ENCODE data around the gene FAM20A.
"Not testable (repeated sequence)": the region's sequence is repeated elsewhere in the genome, so short reads cannot be mapped to it uniquely, and the experiment has no call there.

The FAM20A gene

DNA sequence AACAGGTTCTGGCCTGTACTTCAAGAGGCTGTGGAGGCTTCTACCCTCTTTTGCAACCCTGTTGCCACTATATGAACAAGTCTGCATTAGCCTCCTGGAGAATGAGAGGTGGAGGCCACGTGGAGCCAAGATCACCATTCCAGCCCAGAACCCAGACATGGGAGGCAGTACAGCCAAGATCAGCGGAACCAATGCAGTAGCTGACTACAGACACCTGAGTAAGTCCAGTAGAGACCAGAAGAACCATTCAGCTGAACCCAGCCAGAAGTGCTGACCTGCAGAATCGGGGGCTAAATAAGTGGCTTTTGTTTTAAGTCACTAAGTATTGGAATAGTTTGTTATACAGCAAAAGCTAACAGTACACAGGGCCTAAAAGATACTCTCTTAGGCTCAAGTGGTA is 12.1 kb downstream of the FAM20A start:
- DNase-seq (ENCODE audit: low spot score), result no peak
- FAIRE-seq, result no peak

DNA sequence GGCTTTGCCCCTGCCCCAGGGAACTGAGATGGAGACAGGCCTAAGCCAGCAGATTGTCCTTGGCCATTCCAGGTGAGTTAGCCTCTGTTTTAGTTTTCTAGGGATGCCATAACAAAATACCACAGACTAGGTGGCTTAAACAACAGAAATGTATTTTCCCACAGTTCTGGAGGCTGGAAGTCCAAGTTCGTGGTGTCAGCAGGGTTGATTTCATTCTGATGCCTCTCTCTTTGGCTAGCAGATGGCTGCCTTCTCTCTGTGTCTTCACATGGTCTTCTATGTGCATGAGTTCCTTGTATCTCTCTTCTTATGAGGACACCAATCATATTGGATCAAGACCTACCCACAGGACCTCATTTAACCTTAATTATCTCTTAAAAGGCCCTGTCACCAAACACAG is 12.8 kb downstream of the FAM20A start:
- FAIRE-seq (no peak), DNase-seq (ENCODE audit: low spot score) (no peak)

DNA sequence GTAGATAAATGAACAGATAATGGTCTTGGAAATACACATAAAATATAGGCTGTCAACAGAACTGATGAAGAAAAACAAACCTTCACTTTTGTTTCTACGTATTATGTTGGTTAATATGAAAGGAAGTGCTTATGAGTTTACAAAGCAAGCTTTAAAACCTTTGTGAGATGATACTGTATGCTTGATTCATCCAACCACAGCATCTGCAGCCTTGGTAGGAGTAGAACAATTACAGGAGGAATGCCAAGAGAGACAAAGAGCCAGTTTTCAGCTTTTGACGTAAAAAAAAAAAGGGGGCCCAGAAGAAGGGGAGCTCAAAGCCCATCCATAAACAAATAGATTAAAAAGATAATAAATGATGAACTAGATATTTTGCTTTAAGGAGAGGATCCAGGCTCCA is 13.3 kb downstream of the FAM20A start:
- FAIRE-seq (no peak), DNase-seq (ENCODE audit: low spot score) (no peak)

DNA sequence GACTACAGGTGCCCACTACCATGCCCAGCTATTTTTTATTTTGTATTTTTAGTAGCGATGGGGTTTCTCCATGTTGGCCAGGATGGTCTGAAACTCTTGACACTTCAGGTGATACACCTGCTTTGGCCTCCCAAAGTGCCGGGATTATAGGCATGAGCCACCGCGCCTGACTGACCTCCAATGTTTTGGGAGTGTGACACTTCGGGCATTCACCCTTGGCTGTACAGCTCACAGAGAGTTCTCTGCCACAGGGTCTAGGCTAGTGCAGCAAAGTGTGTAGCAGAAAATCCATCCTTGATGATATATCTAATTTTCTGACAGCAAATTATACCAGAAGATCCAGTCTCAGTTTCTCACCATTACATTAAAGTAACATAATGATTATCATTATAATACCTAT is 14.1 kb downstream of the FAM20A start:
- FAIRE-seq, result no peak

DNA sequence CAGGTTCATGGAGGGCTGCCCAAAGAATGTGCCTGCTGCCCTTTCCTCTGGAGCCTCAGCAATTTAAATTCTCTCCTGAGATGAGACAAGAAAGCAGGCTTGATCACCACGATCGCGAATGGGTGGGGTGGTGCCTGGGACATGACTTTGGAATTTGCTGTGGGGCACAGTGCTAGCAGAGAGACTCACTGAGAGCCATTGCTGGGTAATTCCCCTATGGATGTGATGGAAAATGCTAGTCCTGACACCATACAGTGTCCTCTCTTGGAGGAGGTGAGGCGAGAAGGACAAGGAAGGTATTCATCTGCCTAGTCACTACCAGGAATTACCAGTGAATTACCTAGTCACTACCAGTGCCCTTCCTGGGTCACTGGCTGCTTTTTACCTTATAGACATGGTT is 15.5 kb downstream of the FAM20A start:
- DNase-seq (ENCODE audit: low spot score) (no peak), FAIRE-seq (no peak)

More for the DNA sequence above, 14.1 kb downstream of the FAM20A start:
- DNase-seq (ENCODE audit: low spot score), result no peak

DNA sequence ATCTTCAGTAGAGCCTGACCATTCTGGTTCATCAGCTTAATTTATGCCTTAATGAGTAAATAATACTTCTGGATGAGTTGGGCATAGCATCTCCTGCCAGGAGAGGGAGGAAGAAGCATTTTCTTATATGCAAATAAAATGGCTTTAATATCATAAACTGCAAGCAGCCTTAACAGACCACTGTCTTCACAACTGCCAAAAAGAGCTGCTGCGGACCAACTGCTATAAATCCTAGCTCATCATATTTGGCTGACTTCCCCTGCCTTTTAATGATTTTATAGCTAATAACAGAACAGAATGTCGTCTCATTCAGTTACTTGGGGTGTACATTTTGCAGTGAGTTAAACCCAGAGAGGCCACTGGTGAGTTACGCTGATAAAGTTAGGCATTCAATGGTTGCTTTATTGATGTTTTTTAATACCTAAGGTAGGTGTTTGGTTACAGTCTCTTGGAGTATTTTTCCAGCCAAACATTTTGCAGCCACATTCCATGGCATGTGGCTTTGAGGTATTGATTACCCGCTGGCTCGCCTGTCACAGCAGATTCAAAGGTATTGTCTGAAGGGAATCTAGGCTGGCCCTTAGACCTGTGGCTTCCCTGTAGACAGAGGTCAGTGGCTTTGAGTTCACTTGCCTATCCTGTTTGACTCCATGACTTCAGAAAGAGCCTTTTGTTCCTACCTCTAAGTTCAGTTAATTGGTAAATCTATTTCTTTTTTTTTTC is 16.4 kb downstream of the FAM20A start:
- no peak for DNase-seq (ENCODE audit: low spot score)
- FAIRE-seq, result no peak

DNA sequence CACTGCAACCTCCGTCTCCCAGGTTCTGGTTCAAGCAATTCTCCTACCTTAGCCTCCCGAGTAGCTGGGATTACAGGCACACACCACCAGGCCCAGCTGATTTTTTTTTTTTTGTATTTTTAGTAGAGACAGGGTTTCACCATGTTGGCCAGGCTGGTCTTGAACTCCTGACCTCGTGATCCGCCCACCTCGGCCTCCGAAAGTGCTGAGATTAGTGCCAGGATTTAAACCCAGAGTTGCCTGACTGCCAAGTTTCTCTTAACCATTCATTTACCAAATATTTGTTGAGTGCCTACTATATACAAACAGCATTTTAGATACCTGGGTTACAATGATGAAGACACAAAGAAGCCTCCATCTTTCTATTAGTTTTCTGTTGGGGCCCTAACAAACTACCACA is 18.3 kb downstream of the FAM20A start:
- DNase-seq (ENCODE audit: low spot score); FAIRE-seq: not testable (repeated sequence)

DNA sequence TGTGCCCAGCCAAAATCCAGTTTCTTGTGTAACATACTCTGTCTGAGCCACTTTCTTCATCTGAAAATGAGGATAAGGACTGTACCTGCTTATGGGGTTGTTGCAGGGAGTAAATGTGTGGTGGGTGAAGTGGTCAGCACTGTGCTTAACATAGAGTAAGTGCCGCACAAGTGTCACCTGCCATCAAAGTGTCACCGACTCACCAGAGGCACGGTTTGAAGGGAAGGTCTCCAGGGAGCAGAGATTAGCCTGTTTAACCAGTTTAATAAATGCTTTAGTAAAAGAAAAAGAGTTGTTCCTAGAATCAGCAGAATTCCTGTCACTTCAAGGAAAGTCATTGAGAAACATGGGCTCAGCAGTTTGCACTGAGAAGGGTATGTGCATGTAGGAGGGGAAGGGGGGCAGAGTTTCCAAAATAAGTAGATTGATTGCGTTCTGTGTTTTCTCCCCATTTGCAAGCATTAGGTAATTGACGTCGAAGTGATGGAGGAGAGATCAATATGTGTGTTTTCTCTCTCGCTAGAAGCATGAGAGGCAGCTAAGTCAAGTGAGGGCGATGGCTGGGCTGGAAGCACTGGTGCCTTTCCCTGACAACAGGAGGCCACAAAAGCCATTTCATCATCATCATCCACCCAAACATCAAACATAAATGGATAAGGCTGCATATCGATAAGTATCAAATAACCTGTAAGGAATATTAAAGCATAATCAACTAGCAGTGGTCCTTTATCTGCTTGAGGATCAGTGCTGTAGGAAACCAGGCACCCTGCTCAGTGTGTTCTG is 19.1 kb downstream of the FAM20A start:
- FAIRE-seq (no peak), DNase-seq (ENCODE audit: low spot score) (no peak)

DNA sequence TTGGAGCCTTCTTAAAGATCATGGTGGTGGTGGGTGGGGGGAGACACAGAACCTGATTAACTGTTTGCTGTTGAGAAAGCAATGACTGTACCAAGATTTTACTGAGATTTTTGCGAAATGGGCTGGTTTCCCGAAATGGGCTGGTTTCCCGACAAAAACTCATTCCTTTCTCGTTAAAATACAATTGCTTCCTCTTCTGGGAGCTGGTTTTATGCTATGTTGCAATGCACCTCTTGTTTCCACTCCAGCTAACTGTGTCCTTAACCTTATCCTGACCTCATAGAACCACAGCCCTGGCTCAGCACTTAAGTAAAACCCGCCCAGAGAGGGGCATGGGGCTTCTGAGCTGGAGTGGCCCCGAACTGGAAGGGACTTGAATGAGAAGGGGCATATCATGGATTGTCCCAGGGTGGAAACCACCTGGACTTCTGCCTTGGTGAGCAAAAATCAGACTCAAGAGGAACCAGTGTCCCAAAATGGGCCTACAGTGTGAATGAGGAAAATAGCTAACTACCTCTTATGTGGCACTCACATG is 20.9 kb downstream of the FAM20A start:
- FAIRE-seq, result no peak
- no peak for DNase-seq (ENCODE audit: low spot score)

DNA sequence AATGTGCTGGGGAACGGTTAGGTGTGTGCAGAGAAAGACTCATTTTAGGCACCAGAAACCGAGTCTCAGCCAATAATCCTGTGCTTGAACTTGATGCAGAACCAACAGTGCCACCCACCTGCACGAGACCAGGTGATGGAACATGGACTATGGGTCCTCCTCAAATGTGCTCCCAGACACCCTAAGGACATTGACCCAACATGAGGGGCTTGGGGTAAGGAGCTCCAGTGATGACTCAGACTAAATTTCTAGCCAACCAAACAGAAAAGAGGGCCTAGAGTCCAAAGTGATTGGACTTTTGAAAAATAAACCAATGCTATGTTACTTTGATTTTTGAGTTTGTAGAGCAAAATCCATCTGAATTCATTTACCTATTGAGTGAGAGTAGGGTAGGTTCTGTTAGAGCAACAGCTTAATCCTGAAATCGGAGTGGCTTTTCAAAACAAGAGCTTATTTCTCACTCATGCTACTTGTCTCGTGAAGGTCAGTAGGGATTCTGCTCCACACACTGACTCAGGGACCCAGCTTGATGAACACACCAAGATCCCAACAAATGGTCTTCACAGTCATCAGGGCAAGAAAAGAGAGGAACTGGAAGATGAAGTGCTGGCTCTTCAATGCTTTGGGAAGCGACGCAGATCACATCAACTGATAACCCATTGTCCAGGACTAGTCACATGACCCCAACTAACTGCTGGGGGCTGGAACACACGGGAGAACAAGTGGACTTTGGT is 21.8 kb downstream of the FAM20A start:
- DNase-seq (ENCODE audit: low spot score) (no peak), FAIRE-seq (no peak)

DNA sequence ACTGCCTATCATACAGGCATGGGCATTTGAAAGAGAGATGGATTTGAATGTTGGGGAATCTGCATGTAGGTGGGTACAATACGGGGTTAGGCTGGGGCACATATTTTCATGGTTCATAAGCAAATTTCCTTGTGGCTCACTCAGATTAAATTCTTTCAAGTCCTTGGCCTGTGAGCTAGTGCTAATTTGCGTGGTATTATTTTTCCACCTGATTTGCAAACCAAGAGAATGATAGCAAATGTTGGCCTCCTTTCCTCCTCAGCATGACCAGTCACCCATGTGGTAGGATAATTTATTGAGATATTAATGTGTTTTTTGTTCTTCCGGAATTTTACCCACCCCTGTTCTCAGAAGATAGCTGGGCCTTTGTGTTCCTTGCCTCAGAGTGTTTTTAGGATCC is 22.9 kb downstream of the FAM20A start:
- FAIRE-seq (no peak), DNase-seq (ENCODE audit: low spot score) (no peak)

DNA sequence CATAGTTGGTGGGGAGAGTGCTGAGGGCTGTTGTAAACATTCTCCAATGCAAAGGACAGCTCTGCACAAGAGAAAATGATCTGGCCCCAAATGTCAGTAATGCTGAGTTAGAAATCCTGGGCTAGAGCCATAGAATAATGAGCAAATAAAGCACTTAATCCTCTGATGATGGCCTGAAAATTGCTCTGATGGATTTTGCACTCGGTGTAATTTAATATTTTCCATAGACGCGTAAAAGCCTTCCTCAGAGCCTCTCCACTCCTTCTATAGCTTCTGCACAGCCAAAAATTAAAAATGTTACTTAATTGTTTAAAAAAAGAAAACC is 23.7 kb downstream of the FAM20A start:
- no peak for FAIRE-seq
- DNase-seq (ENCODE audit: low spot score), result no peak

DNA sequence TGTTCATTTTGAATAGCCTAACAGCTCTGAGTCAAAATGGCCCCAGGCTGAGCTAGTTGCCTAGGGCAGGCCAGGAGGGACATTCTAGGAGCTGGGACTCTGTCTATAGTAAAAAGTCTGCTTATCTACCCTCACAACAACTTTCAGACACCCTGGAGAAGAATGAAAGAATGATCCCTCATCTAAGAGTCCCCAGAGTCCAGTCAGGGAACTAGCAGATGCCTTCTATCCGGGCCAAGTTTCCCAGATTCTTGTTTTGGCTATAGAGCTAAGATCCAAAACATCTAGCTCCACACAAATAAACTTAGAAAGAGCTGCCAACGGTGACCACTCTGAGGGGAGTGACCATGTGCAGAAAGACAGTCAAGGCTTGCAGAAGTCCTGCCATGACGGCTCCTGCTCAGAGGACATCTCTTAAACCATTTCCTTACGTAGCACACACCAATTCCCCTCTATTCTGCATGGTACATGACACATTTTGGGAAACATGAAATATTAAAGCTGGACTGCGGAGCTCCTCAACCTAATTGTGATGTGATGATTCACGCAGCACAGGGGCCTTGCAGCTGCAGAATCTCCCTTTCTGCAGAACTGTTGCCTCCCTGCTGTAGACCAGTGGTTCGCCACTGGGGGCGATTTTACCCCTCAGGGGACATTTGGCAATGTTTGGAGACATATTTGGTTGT is 24.2 kb downstream of the FAM20A start:
- no peak for FAIRE-seq
- no peak for DNase-seq (ENCODE audit: low spot score)

DNA sequence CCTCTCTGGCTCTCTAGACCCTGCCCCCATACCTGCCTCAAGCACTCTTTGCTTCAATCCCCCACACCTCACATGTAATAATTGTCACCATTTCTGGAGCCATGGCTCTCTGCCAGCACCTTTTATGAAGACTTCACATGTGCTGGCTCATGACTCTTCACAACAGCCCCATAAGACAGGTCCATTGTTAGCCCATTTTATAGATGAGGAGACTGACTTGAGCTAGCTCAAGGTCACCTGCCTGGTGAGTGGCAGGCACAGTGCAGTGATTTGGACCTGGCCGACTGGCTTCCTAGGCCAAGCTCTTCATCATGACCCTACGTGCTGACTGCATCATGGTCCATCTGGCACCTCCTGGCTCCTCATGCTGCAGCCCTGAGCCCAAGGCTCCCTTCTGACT is 25.0 kb downstream of the FAM20A start:
- FAIRE-seq (no peak), DNase-seq (ENCODE audit: low spot score) (no peak)

DNA sequence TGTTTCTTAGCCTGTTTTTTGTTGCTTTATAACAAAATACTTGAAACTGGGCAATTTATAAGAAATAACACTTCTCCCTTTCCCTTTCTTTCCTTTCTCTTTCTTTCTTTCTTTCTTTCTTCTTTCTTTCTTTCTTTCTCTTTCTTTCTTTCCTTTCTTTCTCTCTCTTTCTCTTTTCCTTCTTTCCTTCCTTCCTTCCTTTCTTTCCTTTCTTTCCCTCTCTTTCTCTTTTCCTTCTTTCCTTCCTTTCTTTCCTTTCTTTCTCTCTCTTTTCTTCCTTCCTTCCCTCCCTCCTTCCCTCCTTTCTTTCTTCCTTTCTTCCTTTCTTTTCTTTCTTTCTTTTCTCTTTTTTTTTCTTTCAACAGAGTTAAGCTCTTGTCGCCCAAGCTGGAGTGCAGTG is 27.8 kb downstream of the FAM20A start:
- no peak for FAIRE-seq
- no peak for DNase-seq (ENCODE audit: low spot score)

DNA sequence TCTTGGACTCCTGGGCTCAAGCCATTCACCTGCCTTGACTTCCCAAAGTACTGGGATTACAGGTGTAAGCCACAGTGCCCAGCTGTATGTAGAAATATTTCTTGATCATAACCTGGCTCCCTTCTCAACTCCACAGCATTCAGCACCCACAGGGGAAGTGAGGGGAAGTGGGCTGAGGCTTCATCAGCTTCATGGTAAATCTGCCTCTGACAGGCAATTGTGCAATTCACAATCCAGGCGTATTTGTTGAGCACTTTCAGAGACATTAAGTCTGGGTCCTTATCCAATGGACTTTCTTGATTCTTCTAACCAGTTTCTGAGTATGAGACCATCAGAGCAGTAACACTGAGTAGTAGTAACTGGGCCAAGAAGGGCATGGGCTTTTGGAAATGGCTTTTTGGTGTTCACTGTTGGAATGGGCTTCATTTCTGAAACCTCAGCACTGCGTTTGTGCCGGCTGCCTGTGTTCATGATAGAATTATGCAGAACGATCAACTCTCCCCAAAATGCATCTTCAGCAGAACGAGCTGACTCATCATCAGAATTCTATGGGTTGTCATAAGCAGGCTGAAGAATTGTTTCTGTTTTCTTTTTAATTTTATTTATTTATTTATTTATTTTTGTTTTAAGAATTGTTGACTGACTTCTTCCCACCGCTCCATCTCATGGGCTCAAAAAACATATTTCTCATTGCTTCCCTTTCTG is 28.9 kb downstream of the FAM20A start:
- no peak for FAIRE-seq
- no peak for DNase-seq (ENCODE audit: low spot score)

DNA sequence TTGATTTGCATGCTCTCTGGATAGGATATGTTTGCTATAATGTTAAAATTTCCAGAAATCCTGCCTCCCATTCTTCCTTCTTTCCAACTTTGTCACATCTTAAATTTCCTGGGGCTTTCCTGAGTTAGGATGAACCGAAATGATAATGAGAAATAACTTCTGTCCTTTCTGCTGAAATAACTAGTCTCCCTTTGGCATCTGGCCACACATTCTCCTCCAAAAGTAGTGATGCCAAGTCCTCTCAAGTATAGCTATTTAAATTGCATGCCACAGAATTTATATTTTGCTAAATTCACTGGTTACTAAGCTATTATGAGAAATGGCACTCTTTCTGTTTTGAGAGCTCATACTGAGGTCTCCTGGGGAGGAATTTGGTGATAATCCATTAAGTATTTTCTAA is 30.6 kb downstream of the FAM20A start:
- FAIRE-seq, result no peak

DNA sequence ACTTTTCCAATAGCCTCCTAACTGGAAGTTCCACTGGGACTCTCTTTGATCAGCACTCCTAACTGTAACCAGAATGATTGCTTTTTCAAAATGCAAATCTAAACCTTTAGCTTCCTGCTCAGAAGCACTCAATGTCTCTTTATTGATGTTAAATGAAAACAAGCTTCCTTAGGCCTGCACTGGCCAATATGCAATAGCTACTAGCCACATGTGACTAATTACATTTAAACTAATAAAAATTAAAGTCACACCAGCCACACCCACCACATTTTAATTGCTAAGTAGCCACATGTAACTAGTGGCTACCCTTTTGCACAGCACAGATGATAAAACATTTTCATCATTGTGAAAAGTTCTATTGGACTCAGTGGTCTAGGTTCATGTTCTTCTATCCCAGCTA is 31.8 kb downstream of the FAM20A start:
- FAIRE-seq (no peak), DNase-seq (ENCODE audit: low spot score) (no peak)

More for the DNA sequence above, 30.6 kb downstream of the FAM20A start:
- no peak for DNase-seq (ENCODE audit: low spot score)

DNA sequence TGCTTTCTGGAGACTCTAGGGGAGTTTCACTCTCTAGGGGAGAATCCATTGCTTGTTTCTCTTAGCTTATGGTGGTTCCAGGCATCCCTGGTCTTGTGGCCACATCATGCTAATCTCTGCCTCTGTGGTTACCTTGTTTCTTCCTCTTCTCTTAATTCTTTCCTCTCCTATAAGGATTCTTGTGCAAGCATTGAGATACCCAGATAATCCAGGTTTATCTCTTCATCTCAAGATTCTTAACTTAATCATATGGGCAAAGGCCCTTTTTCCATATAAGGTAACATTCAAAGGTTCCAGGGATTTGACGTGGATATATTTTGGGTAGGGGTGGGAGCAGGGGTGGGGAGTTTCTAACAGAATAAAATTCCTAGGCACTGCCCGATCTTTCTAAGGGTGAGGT is 32.6 kb downstream of the FAM20A start:
- DNase-seq (ENCODE audit: low spot score) (no peak), FAIRE-seq (no peak)

DNA sequence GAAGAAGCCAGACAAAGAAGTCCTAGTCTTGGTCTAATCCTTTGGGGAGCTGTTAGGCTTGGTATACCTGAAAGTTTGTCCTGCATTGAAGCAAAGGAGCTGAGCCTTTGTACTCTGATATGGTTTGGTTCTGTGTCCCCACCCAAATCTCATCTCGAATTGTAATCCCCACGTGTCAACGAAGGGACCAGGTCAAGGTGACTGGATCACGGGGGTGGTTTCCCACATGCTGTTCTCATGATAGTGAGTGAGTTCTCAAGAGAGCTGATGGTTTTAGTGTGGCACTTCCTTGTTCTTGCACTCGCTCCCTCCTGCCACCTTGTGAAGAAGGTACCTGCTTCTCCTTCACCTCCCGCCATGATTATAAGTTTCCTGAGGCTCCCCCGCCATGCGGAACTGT is 33.6 kb downstream of the FAM20A start:
- no peak for DNase-seq (ENCODE audit: low spot score)
- FAIRE-seq, result no peak

DNA sequence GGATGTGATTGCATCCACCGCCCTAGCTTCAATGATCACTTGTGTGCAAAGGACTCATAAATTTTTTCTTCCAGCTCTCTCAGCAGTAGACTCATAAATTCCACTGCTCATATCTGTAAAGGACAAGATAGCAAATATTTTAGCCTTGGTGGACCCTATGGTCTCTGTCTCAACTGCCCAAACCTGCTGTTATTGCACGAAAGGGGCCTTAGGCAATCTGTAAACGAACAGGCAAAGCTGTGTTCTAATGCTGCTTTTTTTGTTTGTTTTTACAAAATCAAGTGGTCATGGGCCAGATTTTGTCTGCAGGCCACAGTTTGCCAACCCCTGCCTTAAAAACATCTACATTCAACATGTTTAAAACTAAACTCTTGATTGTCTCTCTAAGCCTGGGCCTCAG is 34.1 kb downstream of the FAM20A start:
- no peak for DNase-seq (ENCODE audit: low spot score)
- FAIRE-seq, result no peak

Measured in urothelium cell line (cell line).